Measurements from ENCODE around the gene PCDH9.

PCDH9 gene

GRCh38 chr13:67071918-67072598, 158.1 kb downstream of the PCDH9 start:
- FAIRE-seq: no peak
- TF ChIP-seq POLR2AphosphoS5 (IDR thresholded peaks at IDR 0.05; ENCODE audit: low read depth, low read length) (no peak), POLR2A (IDR thresholded peaks at IDR 0.05; ENCODE audit: low read depth, low read length) (no peak), TAF1 (IDR thresholded peaks at IDR 0.05; ENCODE audit: borderline replicate concordance, low read depth, low read length) (no peak)
- DNase-seq (ENCODE audit: insufficient read length): no peak

- TF ChIP-seq POLR2A (IDR thresholded peaks at IDR 0.05; ENCODE audit: low read depth, low read length) (no peak), TAF1 (IDR thresholded peaks at IDR 0.05; ENCODE audit: borderline replicate concordance, low read depth, low read length) (no peak), POLR2AphosphoS5 (IDR thresholded peaks at IDR 0.05; ENCODE audit: low read depth, low read length) (no peak)
- DNase-seq (ENCODE audit: insufficient read length) (no peak), FAIRE-seq (no peak)
Measured at GRCh38 chr13:67070306-67070705, 159.8 kb downstream of the PCDH9 start.

GRCh38 chr13:67069117-67069767, 160.9 kb downstream of the PCDH9 start:
- TF ChIP-seq POLR2A (IDR thresholded peaks at IDR 0.05; ENCODE audit: low read depth, low read length) (no peak), TAF1 (IDR thresholded peaks at IDR 0.05; ENCODE audit: borderline replicate concordance, low read depth, low read length) (no peak), POLR2AphosphoS5 (IDR thresholded peaks at IDR 0.05; ENCODE audit: low read depth, low read length) (no peak)
- DNase-seq (ENCODE audit: insufficient read length) (no peak), FAIRE-seq (no peak)

GRCh38 chr13:67064920-67065319, 165.2 kb downstream of the PCDH9 start:
- FAIRE-seq (no peak), DNase-seq (ENCODE audit: insufficient read length) (no peak)
- TF ChIP-seq TAF1 (IDR thresholded peaks at IDR 0.05; ENCODE audit: borderline replicate concordance, low read depth, low read length) (no peak), POLR2A (IDR thresholded peaks at IDR 0.05; ENCODE audit: low read depth, low read length) (no peak), POLR2AphosphoS5 (IDR thresholded peaks at IDR 0.05; ENCODE audit: low read depth, low read length) (no peak)

GRCh38 chr13:67063036-67063435, 167.1 kb downstream of the PCDH9 start:
- TF ChIP-seq POLR2A (IDR thresholded peaks at IDR 0.05; ENCODE audit: low read depth, low read length) (no peak), POLR2AphosphoS5 (IDR thresholded peaks at IDR 0.05; ENCODE audit: low read depth, low read length) (no peak), TAF1 (IDR thresholded peaks at IDR 0.05; ENCODE audit: borderline replicate concordance, low read depth, low read length) (no peak)
- DNase-seq (ENCODE audit: insufficient read length): no peak
- FAIRE-seq: no peak

- no peak for DNase-seq (ENCODE audit: insufficient read length)
- TF ChIP-seq POLR2AphosphoS5 (IDR thresholded peaks at IDR 0.05; ENCODE audit: low read depth, low read length) (no peak), POLR2A (IDR thresholded peaks at IDR 0.05; ENCODE audit: low read depth, low read length) (no peak), TAF1 (IDR thresholded peaks at IDR 0.05; ENCODE audit: borderline replicate concordance, low read depth, low read length) (no peak)
- no peak for FAIRE-seq
Measured at GRCh38 chr13:67062160-67062559, 168.0 kb downstream of the PCDH9 start.

- TF ChIP-seq POLR2AphosphoS5 (IDR thresholded peaks at IDR 0.05; ENCODE audit: low read depth, low read length): no peak
- no peak for FAIRE-seq
- DNase-seq (ENCODE audit: insufficient read length): no peak
Measured at GRCh38 chr13:67061750-67062149, 168.4 kb downstream of the PCDH9 start.

- DNase-seq (ENCODE audit: insufficient read length) (no peak), FAIRE-seq (no peak)
- TF ChIP-seq POLR2A (IDR thresholded peaks at IDR 0.05; ENCODE audit: low read depth, low read length): no peak
- no peak for TF ChIP-seq TAF1 (IDR thresholded peaks at IDR 0.05; ENCODE audit: borderline replicate concordance, low read depth, low read length)
- TF ChIP-seq POLR2AphosphoS5 (IDR thresholded peaks at IDR 0.05; ENCODE audit: low read depth, low read length): no peak
Measured at GRCh38 chr13:67052550-67053490, 177.3 kb downstream of the PCDH9 start.

GRCh38 chr13:67049744-67050143, 180.4 kb downstream of the PCDH9 start:
- FAIRE-seq: no peak
- no peak for DNase-seq (ENCODE audit: insufficient read length)

GRCh38 chr13:67048821-67049150, 181.3 kb downstream of the PCDH9 start:
- TF ChIP-seq TAF1 (IDR thresholded peaks at IDR 0.05; ENCODE audit: borderline replicate concordance, low read depth, low read length): no peak
- TF ChIP-seq POLR2A (IDR thresholded peaks at IDR 0.05; ENCODE audit: low read depth, low read length): no peak
- no peak for TF ChIP-seq POLR2AphosphoS5 (IDR thresholded peaks at IDR 0.05; ENCODE audit: low read depth, low read length)
- FAIRE-seq (no peak), DNase-seq (ENCODE audit: insufficient read length) (no peak)

More at GRCh38 chr13:67049744-67050143, 180.4 kb downstream of the PCDH9 start:
- no peak for TF ChIP-seq POLR2AphosphoS5 (IDR thresholded peaks at IDR 0.05; ENCODE audit: low read depth, low read length)
- TF ChIP-seq POLR2A (IDR thresholded peaks at IDR 0.05; ENCODE audit: low read depth, low read length): no peak
- TF ChIP-seq TAF1 (IDR thresholded peaks at IDR 0.05; ENCODE audit: borderline replicate concordance, low read depth, low read length): no peak

GRCh38 chr13:67048084-67048820, 181.9 kb downstream of the PCDH9 start:
- DNase-seq (ENCODE audit: insufficient read length): no peak
- FAIRE-seq: no peak
- no peak for TF ChIP-seq POLR2A (IDR thresholded peaks at IDR 0.05; ENCODE audit: low read depth, low read length)
